Lung (tissue), 12 donors: ENCODE data around the gene ATRIP. TPM values are rescaled to one million over a fixed set of nuclear protein-coding genes. Genes with fewer than 3 reads are reported as not detected.
A peak's percentile ranks its signal among the peaks of the same experiment; 100 is the strongest.
"Not testable (repeated sequence)": the region's sequence is repeated elsewhere in the genome, so short reads cannot be mapped to it uniquely, and the experiment has no call there.

ENCODE experiments used
- ATAC-seq: fragments of 200-7000 bp; cut with Tn5 transposase; one replicate; pipeline ENCODE4 v1.9.1; 2020; ENCODE audit warnings: moderate number of reproducible peaks; ENCODE audit not compliant: insufficient read depth, low FRiP score
- DNase-seq, 3 donors: peaks; one replicate each; pipeline ENCODE4 v3.0.0-alpha.2; 2013 to 2017
- H3K27ac ChIP-seq, 2 donors: one replicate each; pipeline ENCODE4 v1.5.1; 2013; ENCODE audit warnings: mild to moderate bottlenecking in 2 of 2, moderate library complexity in 2 of 2, control low read depth in 1 of 2, inconsistent platforms in 1 of 2, low read depth in 1 of 2, low read length in 1 of 2
- H3K27me3 ChIP-seq, 3 donors: one replicate each; pipeline ENCODE4 v1.5.1; 2013; ENCODE audit warnings: low read length in 2 of 3; ENCODE audit not compliant: control insufficient read depth in 3 of 3, insufficient read depth in 3 of 3
- H3K36me3 ChIP-seq, 4 donors: one replicate each; pipeline ENCODE4 v1.5.1; 2013; ENCODE audit warnings: low read length in 4 of 4, mild to moderate bottlenecking in 1 of 4, moderate library complexity in 1 of 4; ENCODE audit not compliant: control insufficient read depth in 4 of 4, insufficient read depth in 4 of 4
- H3K4me1 ChIP-seq, 5 donors: one replicate each; pipeline ENCODE4 v1.5.1; 2013; ENCODE audit warnings: low read length in 5 of 5, mild to moderate bottlenecking in 2 of 5, moderate library complexity in 1 of 5; ENCODE audit not compliant: control insufficient read depth in 5 of 5, insufficient read depth in 5 of 5
- H3K4me3 ChIP-seq: one replicate; pipeline ENCODE4 v1.5.1; 2013; ENCODE audit warnings: mild to moderate bottlenecking, control low read depth, moderate library complexity
- H3K9ac ChIP-seq, 2 donors: one replicate each; pipeline ENCODE4 v1.5.1; 2013; ENCODE audit warnings: low read length in 2 of 2, control low read depth in 1 of 2; ENCODE audit not compliant: insufficient read depth in 1 of 2
- H3K9me3 ChIP-seq, 4 donors: one replicate each; pipeline ENCODE4 v1.5.1; 2013; ENCODE audit warnings: low read length in 3 of 4, mild to moderate bottlenecking in 1 of 4, moderate library complexity in 1 of 4; ENCODE audit not compliant: control insufficient read depth in 4 of 4, insufficient read depth in 3 of 4
- CTCF ChIP-seq: IDR thresholded peaks from 2 replicates; pipeline ENCODE4 v1.5.1; 2012; ENCODE audit warnings: mild to moderate bottlenecking; ENCODE audit errors: control extremely low read depth, extremely low read depth
- WGBS, 2 donors: extraction: QIAGEN DNeasy Blood & Tissue Kit; methylation state at CpG; one replicate each; pipeline ENCODE4 v1.1.7; 2013; 5-methylcytosine and 5-hydroxymethylcytosine counted together
- polyA plus RNA-seq, 2 donors: library from polyadenylated mRNA; stranded (reverse); fragments of 200-250 nt; gene quantifications; one replicate each; pipeline ENCODE4 v1.2.1, GENCODE V29; 2013
- total RNA-seq, 2 donors: library from RNA; depleted of rRNA in 1 of 2; stranded (reverse); fragments of >200 nt in 1 of 2; gene quantifications; one replicate each; pipeline ENCODE4 v1.2.1, GENCODE V29; 2014 to 2021
- donor health status: control.
- donor health status: control.
- donor health status: Bipolar disorder and iron deficiency.
- donor health status: healthy.
- donor health status: DM: yes; HTN: yes; CAD: no.

ATRIP gene
- total and polyA plus RNA-seq, 4 donors: 4.8 to 7.6 (median 6.3) TPM

GRCh38 chr3:48478626-48479555 lies 32.4 kb downstream of the ATRIP start:
- no peak overlapping the region for H3K4me3 ChIP-seq
- peaks cover 0 to 4% (median 0%) of the 10 kb centered on the region in 5 donors for H3K4me1 ChIP-seq
- no peaks in the 10 kb centered on the region for H3K27me3 ChIP-seq
- no peak for TF ChIP-seq CTCF
- no peaks in the 10 kb centered on the region for H3K9me3 ChIP-seq
- WGBS, 2 donors: 50 to 65% methylated on average over 19 of the region's 19 CpGs
- no peak overlapping the region for H3K9ac ChIP-seq
- peaks cover 0 to 12% (median 0%) of the 10 kb centered on the region in 4 donors for H3K36me3 ChIP-seq
- ATAC-seq (no peak), DNase-seq (no peak)
- H3K27ac ChIP-seq: peak overlapping the region in 1 of 2 donors; percentile 7

GRCh38 chr3:48480891-48481290 lies 34.4 kb downstream of the ATRIP start:
- not testable (repeated sequence) for H3K4me1 ChIP-seq

DNA sequence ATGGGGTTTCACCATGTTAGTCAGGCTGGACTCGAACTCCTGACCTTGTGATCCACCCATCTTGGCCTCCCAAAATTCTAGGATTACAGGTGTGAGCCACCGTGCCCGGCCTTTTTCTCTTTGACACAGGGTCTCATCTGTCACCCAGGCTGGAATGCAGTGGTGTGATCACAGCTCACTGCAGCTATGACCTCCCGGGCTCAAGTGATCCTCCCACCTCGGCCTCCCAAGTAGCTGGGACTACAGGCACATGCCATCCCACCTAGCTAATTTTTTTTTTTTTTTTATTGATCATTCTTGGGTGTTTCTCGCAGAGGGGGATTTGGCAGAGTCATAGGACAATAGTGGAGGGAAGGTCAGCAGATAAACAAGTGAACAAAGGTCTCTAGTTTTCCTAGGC lies 36.3 kb downstream of the ATRIP start:
- not testable (repeated sequence) for H3K36me3 ChIP-seq, H3K9me3 ChIP-seq, H3K4me1 ChIP-seq, ATAC-seq, H3K4me3 ChIP-seq, H3K27ac ChIP-seq, H3K9ac ChIP-seq, DNase-seq, H3K27me3 ChIP-seq
- 91 to 95% methylated on average over 6 of the region's 6 CpGs for WGBS, 2 donors

More at GRCh38 chr3:48480891-48481290, 34.4 kb downstream of the ATRIP start:
- 97 to 99% methylated on average over 11 of the region's 11 CpGs for WGBS, 2 donors
- peaks cover 0 to 12% (median 0%) of the 10 kb centered on the region in 4 donors for H3K36me3 ChIP-seq
- not testable (repeated sequence) for H3K4me3 ChIP-seq, H3K9me3 ChIP-seq, ATAC-seq, DNase-seq, H3K27ac ChIP-seq, H3K27me3 ChIP-seq, H3K9ac ChIP-seq

DNA sequence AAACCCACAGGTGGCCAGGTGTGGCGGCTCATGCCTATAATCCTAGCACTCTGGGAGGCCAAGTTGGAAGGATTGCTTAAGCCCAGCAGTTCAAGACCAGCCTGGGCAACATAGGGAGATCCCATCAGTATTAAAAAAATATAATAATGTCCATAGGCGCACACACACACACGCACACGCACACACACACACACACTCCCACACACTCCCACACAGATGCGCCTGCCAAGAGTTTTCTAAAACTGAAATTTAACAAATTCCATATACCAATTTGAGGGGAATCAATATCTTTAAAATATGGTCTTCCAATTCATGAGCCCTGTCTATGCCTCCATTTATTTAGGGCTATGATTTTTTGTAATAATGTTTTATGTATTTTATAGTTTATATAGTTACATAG lies 40.4 kb downstream of the ATRIP start:
- no peak for ATAC-seq
- WGBS, 2 donors: 93 to 96% methylated on average over 5 of the region's 5 CpGs

More for the DNA sequence above, 40.4 kb downstream of the ATRIP start:
- Histone ChIP-seq H3K27ac (no peak overlapping the region), H3K36me3 (no peaks in the 10 kb centered on the region), H3K4me3 (no peak overlapping the region), H3K9me3 (no peaks in the 10 kb centered on the region), H3K4me1 (no peaks in the 10 kb centered on the region), H3K9ac (no peak overlapping the region), H3K27me3 (no peaks in the 10 kb centered on the region)
- TF ChIP-seq CTCF: no peak
- no peak for DNase-seq
